ENCODE data around the gene CCNQ. TPM values are rescaled to one million over a fixed set of nuclear protein-coding genes. Genes with fewer than 3 reads are reported as not detected.

The CCNQ gene
- total and polyA plus RNA-seq, 2 of the 8 experiments (the other 6 are each of a cell fraction or from before 2014, with no cell fraction given): 16.6 to 32.1 TPM

DNA sequence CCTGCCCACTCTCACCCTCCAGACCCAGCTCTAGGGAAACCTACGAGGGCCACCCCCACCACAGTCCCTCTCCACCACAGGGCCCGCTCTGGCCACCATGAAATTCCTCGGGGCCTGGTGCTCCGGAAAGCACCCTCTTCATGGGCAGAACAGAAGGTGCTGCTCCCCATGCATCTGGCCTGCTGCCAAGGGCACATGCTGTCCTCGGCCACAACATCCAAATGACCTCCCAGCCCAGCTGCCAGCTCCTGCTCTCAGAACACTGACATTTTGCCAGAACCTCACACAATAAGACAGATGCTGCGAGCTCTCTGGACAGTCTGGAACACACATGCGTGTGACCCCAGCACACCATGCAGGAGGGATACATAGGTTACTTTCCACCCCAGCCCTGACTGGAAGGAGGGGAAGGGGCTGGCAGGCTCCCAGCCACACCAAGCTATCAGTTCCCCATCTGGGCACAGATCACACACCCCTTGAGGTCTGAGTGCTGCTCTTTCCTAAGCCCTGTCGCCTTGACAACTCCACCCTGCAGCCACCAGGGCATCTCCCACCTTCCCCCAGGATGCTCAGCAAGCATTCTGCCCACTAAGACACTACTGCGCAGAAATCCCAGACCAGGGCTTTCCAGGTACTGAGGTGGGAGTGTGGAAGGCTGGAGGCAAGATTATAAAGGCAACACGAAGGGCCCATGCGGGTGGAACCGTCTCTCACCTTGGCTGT is 5.8 kb downstream of the CCNQ start (continued):
- TF ChIP-seq NRF1 (IDR thresholded peaks at IDR 0.05; ENCODE audit: low read depth, low read length) (no peak), CHD1 (IDR thresholded peaks at IDR 0.05; ENCODE audit: low read depth, low read length) (no peak), FOSL1 (IDR thresholded peaks at IDR 0.05; ENCODE audit: insufficient read depth, low read depth, low read length) (no peak), SIN3A (conservative IDR thresholded peaks at IDR 0.05 in 1 of 2, IDR thresholded peaks at IDR 0.05 in 1 of 2; ENCODE audit: low read depth in 1 of 2, low read length in 2 of 2) (no peak), EGR1 (IDR thresholded peaks at IDR 0.05; ENCODE audit: borderline replicate concordance, low read depth, low read length) (no peak), RFX5 (IDR thresholded peaks at IDR 0.05; ENCODE audit: borderline replicate concordance, low read depth, low read length) (no peak), RXRA (IDR thresholded peaks at IDR 0.05; ENCODE audit: insufficient read depth, low read depth, low read length) (no peak)

Measured in H1 (cell line).